ENCODE results near the gene KRTAP9-9. TPM values are rescaled to one million over a fixed set of nuclear protein-coding genes. Genes with fewer than 3 reads are reported as not detected.
"Not testable (repeated sequence)": the region's sequence is repeated elsewhere in the genome, so short reads cannot be mapped to it uniquely, and the experiment has no call there.

The KRTAP9-9 gene
- total RNA-seq, 2 experiments from 2014 or later = not detected

DNA sequence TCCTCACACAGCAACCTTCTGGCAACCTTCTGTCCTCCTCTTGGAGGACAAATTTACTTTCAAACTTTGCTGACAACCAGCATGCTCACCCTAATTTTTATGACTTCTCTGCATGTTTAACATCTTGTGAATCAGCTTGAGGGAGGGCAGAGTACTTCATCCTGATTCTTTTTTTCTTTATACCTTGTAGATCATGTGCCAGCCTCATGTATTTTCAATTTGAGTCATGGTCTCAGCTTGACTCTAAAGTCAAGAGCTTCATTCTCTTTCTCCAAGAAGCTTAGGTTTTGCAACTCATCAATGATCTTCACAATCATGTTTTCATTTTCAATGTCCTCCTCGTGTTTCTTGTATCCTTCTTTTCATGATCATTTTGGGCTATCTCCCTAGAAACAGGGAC, 16.7 kb downstream of the KRTAP9-9 start:
- no peaks in the 10 kb centered on the region for H3K4me1 Mint-ChIP-seq
- intact Hi-C loops (cut with DNase I, micrococcal nuclease) = no loop called here
- POLR2A ChIA-PET = no interaction called here
- H3K4me3 Mint-ChIP-seq = no peak overlapping the region
- no peak overlapping the region for H3K27ac Mint-ChIP-seq
- DNase-seq (no peak), ATAC-seq (no peak)
- CTCF ChIA-PET = no interaction called here
- no peaks in the 10 kb centered on the region for H3K9me3 Mint-ChIP-seq (ENCODE audit: low read depth)
- H3K36me3 Mint-ChIP-seq (ENCODE audit: low read depth) = no peaks in the 10 kb centered on the region
- H3K27me3 Mint-ChIP-seq = peaks cover 7% of the 10 kb centered on the region

- intact Hi-C loops (cut with DNase I, micrococcal nuclease) = loop anchor here in 1 of 2 experiments (1.0 kb wide), 1 partner anchor 14 kb away; no protein-coding TSS in a partner anchor
- H3K9me3 Mint-ChIP-seq (ENCODE audit: low read depth); POLR2A ChIA-PET; DNase-seq; H3K27ac Mint-ChIP-seq; H3K4me1 Mint-ChIP-seq; ATAC-seq; H3K4me3 Mint-ChIP-seq; H3K36me3 Mint-ChIP-seq (ENCODE audit: low read depth); H3K27me3 Mint-ChIP-seq: not testable (repeated sequence)
- CTCF ChIA-PET = interaction anchor here (0.7 kb wide), 1 partner anchor 1943 kb away, joined by 4 read pairs; no protein-coding TSS in a partner anchor
Observed at GRCh38 chr17:41275648-41276190, 20.5 kb downstream of the KRTAP9-9 start, which contains the start of gene KRTAP9-7. KRTAP9-7 (plus strand) TSS chr17:41275698; CDS start chr17:41275698, 0 bp downstream.

DNA sequence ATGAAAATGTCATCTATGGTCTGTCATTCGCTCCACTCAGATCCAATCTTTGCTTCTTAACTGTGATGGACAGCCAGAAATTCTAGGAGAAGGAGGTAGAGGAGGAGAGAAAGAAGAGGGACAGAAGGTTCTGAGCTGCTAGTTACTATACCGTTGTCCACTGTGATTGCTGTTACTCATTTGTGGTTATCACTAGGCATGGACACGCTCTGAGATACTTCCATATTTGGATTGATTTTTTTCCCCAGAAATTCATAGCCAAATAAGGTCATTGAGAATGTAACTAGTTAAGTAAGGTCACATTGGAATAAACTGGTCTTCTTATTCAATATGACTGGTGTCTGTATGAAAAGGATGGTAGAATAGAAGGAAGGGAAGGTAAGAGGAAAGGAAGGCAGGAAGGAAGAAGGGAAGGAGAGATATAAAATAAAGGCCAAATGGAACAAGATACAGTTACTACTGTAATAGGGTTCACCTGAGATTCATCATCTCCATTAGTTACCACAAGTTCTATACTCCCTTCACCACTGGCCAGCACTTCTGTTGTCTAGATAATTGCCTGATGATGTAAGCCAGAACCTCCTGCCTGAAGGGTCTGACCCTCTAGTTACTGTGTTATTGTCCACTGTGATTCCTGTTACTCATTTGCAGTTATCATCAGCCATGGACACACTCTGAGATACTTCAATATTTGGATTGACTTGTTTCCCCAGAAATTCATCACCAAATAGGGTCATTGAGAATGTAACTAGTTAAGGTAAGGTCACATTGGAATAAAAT, 23.2 kb downstream of the KRTAP9-9 start:
- no peak overlapping the region for H3K27ac Mint-ChIP-seq
- DNase-seq = no peak
- peaks cover 8% of the 10 kb centered on the region for H3K27me3 Mint-ChIP-seq
- ChIA-PET POLR2A (no interaction called here), CTCF (no interaction called here)
- no peaks in the 10 kb centered on the region for H3K36me3 Mint-ChIP-seq (ENCODE audit: low read depth)
- intact Hi-C loops (cut with DNase I, micrococcal nuclease) = no loop called here
- no peaks in the 10 kb centered on the region for H3K4me1 Mint-ChIP-seq
- H3K9me3 Mint-ChIP-seq (ENCODE audit: low read depth) = no peaks in the 10 kb centered on the region
- no peak for ATAC-seq
- H3K4me3 Mint-ChIP-seq = no peak overlapping the region

GRCh38 chr17:41284043-41284442, 28.9 kb downstream of the KRTAP9-9 start:
- DNase-seq = no peak
- CTCF ChIA-PET = no interaction called here
- intact Hi-C loops (cut with DNase I, micrococcal nuclease) = no loop called here

GRCh38 chr17:41284546-41284945, 29.4 kb downstream of the KRTAP9-9 start:
- peaks cover 14% of the 10 kb centered on the region for H3K4me1 Mint-ChIP-seq
- intact Hi-C loops (cut with DNase I, micrococcal nuclease) = no loop called here
- no peak for DNase-seq
- ChIA-PET POLR2A (no interaction called here), CTCF (no interaction called here)
- no peak overlapping the region for H3K27ac Mint-ChIP-seq
- ATAC-seq = no peak
- H3K36me3 Mint-ChIP-seq (ENCODE audit: low read depth) = no peaks in the 10 kb centered on the region
- H3K9me3 Mint-ChIP-seq (ENCODE audit: low read depth) = no peaks in the 10 kb centered on the region
- no peak overlapping the region for H3K4me3 Mint-ChIP-seq
- no peaks in the 10 kb centered on the region for H3K27me3 Mint-ChIP-seq

More at GRCh38 chr17:41284043-41284442, 28.9 kb downstream of the KRTAP9-9 start:
- H3K9me3 Mint-ChIP-seq (ENCODE audit: low read depth) = no peaks in the 10 kb centered on the region
- no peak overlapping the region for H3K4me3 Mint-ChIP-seq
- H3K36me3 Mint-ChIP-seq (ENCODE audit: low read depth) = no peaks in the 10 kb centered on the region
- no peak for ATAC-seq
- POLR2A ChIA-PET = interaction anchor here (0.7 kb wide), 1 partner anchor 74 kb away, joined by 4 read pairs; no protein-coding TSS in a partner anchor
- no peaks in the 10 kb centered on the region for H3K27me3 Mint-ChIP-seq
- H3K4me1 Mint-ChIP-seq = peaks cover 14% of the 10 kb centered on the region
- no peak overlapping the region for H3K27ac Mint-ChIP-seq

DNA sequence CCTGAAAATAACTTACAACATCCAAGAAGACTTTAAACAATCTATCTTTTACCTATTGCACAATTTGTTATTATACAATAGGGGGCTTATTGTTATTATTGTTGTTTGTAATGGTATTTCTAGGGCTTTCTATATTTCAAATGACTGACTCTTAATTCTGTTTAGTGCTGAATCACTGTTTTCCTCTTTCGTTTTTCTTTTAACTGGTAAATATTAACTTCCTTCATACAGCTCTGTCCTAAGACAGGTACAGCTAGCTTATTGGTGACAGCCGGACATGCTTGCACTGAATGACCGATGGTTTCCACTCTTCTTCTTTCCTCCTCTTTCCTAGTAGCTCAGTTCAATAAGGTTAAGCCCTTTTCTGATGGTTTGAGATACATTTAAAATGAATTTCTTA, 31.9 kb downstream of the KRTAP9-9 start:
- POLR2A ChIA-PET = no interaction called here
- CTCF ChIA-PET = interaction anchor here (0.8 kb wide), 1 partner anchor 206 kb away, joined by 4 read pairs; no protein-coding TSS in a partner anchor
- ATAC-seq = no peak

GRCh38 chr17:41294016-41294415, 38.8 kb downstream of the KRTAP9-9 start:
- Mint-ChIP-seq H3K36me3 (ENCODE audit: low read depth) (no peaks in the 10 kb centered on the region), H3K27ac (no peak overlapping the region), H3K9me3 (ENCODE audit: low read depth) (no peaks in the 10 kb centered on the region), H3K4me3 (no peak overlapping the region), H3K27me3 (no peaks in the 10 kb centered on the region), H3K4me1 (no peaks in the 10 kb centered on the region)
- DNase-seq = no peak
- POLR2A ChIA-PET = no interaction called here
- CTCF ChIA-PET = no interaction called here
- intact Hi-C loops (cut with DNase I, micrococcal nuclease) = no loop called here
- ATAC-seq = no peak

More for the DNA sequence above, 31.9 kb downstream of the KRTAP9-9 start:
- Mint-ChIP-seq H3K27me3 (no peaks in the 10 kb centered on the region), H3K36me3 (ENCODE audit: low read depth) (no peaks in the 10 kb centered on the region), H3K4me1 (peaks cover 14% of the 10 kb centered on the region), H3K27ac (no peak overlapping the region), H3K9me3 (ENCODE audit: low read depth) (no peaks in the 10 kb centered on the region), H3K4me3 (no peak overlapping the region)
- DNase-seq = no peak
- intact Hi-C loops (cut with DNase I, micrococcal nuclease) = no loop called here

GRCh38 chr17:41296846-41297245, 41.7 kb downstream of the KRTAP9-9 start:
- Mint-ChIP-seq H3K9me3 (ENCODE audit: low read depth) (no peaks in the 10 kb centered on the region), H3K27me3 (no peaks in the 10 kb centered on the region), H3K27ac (no peak overlapping the region), H3K36me3 (ENCODE audit: low read depth) (no peaks in the 10 kb centered on the region), H3K4me1 (peaks cover 5% of the 10 kb centered on the region), H3K4me3 (no peak overlapping the region)
- intact Hi-C loops (cut with DNase I, micrococcal nuclease) = no loop called here
- DNase-seq = no peak
- ChIA-PET POLR2A (no interaction called here), CTCF (no interaction called here)
- no peak for ATAC-seq

- H3K9me3 Mint-ChIP-seq (ENCODE audit: low read depth) = no peaks in the 10 kb centered on the region
- no peaks in the 10 kb centered on the region for H3K36me3 Mint-ChIP-seq (ENCODE audit: low read depth)
- no peaks in the 10 kb centered on the region for H3K27me3 Mint-ChIP-seq
- no peak for ATAC-seq
- H3K27ac Mint-ChIP-seq = no peak overlapping the region
- H3K4me3 Mint-ChIP-seq = no peak overlapping the region
- intact Hi-C loops (cut with DNase I, micrococcal nuclease) = no loop called here
- DNase-seq = no peak
- ChIA-PET POLR2A (no interaction called here), CTCF (no interaction called here)
- peaks cover 5% of the 10 kb centered on the region for H3K4me1 Mint-ChIP-seq
Observed at GRCh38 chr17:41298458-41299135, 43.4 kb downstream of the KRTAP9-9 start.

DNA sequence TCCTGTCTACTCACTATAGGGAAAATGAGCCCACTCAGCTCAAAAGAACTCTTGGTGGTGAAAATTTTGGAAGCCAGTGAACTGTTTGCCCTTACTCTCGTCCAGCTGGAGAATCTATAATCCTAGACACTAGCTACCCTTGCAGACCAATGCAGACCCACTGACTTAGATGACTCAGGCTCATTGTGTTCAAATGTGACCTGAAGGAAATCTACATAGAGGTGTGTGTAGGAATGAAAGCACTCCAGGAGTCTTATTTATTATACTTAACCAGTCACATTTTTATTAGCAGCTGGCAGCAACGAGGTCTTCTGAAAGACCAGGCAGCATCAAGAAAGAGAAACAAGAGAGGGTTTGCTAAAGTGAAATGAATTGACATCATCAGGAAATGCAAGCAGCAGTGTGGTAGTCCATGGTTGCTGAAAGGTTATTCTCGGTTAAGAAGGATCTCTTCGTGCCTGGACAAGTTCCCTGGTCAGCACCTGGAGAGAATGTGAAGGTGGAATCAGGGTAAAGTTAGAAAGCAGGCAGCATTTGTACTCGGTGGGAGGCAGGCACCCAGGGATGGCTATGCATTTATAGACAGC, 46.1 kb downstream of the KRTAP9-9 start:
- POLR2A ChIA-PET = no interaction called here
- no peak for ATAC-seq
- CTCF ChIA-PET = no interaction called here
- peaks cover 5% of the 10 kb centered on the region for H3K4me1 Mint-ChIP-seq
- no peak overlapping the region for H3K27ac Mint-ChIP-seq
- intact Hi-C loops (cut with DNase I, micrococcal nuclease) = no loop called here
- H3K4me3 Mint-ChIP-seq = no peak overlapping the region
- no peak for DNase-seq
- no peaks in the 10 kb centered on the region for H3K36me3 Mint-ChIP-seq (ENCODE audit: low read depth)
- no peaks in the 10 kb centered on the region for H3K9me3 Mint-ChIP-seq (ENCODE audit: low read depth)
- no peaks in the 10 kb centered on the region for H3K27me3 Mint-ChIP-seq

DNA sequence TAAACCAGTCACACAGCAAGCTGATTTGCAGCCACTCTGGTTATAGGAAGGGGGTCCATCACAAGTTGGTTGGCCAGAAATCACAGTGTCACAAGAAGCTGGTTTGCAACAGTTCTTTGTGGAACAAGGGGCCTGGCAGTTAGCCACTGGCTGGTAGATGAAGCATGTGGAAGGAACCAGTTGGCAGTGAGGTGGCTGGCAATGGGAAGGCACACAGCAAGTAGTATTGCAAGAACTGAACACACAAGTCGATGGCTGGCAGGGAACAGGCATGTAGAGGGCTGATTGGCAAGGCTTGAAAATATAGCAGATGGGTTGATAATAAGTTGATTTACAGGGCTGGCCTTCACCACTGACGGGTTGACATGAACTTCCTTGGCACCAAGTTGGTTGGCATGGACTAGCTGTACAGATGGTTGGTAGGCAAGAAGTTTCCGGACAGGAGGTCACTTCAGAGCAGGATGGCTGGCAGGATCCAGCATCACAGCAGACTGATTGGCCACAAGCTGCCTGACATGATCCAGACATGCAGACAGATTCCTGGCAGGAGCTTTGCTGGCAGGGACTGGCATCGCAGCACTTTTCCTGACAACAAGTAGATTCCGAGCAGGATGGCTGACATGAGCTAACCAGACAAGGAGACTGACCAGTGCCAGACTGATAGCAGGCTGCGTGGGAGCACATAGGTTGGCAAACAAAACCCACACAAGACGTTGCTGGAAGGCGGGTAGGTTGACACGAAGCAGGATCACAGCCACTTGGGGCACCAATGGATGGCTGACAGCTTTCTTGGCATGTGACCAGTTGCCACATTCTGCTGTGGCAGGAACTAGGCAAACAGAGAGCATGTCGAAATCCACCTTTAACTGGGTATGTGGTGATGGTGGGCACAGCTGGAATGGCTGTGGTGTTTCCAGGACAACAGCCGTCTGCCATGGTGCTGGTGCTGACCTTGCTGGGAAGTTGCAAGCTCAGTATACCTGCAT, 47.0 kb downstream of the KRTAP9-9 start, which contains the start of gene KRTAP29-1:
TSS of gene KRTAP29-1 (minus strand) at position 936 of the 986 bp plus-strand sequence. CDS start at position 936, 0 bp downstream.
- peaks cover 14% of the 10 kb centered on the region for H3K4me1 Mint-ChIP-seq
- intact Hi-C loops (cut with DNase I, micrococcal nuclease) = no loop called here
- DNase-seq (no peak), ATAC-seq (no peak)
- H3K9me3 Mint-ChIP-seq (ENCODE audit: low read depth) = no peaks in the 10 kb centered on the region
- ChIA-PET CTCF (interaction anchor here (0.6 kb wide), 1 partner anchor 11 kb away, joined by 3 read pairs; no protein-coding TSS in a partner anchor), POLR2A (no interaction called here)
- no peaks in the 10 kb centered on the region for H3K27me3 Mint-ChIP-seq
- no peak within 1 kb of the TSS for H3K27ac Mint-ChIP-seq
- no peak within 1 kb of the TSS for H3K4me3 Mint-ChIP-seq
- H3K36me3 Mint-ChIP-seq (ENCODE audit: low read depth) = no peaks in the 10 kb centered on the region
